ENCODE measurements around the gene ZNF77. TPM values are rescaled to one million over a fixed set of nuclear protein-coding genes. Genes with fewer than 3 reads are reported as not detected.
"Not testable (repeated sequence)": the region's sequence is repeated elsewhere in the genome, so short reads cannot be mapped to it uniquely, and the experiment has no call there.

ZNF77 gene
- polyA plus RNA-seq, 1 of the 3 experiments (the other 2 are of a cell fraction): 4.4 TPM

GRCh38 chr19:2905918-2906519, 38.8 kb downstream of the ZNF77 start:
- no peak overlapping the region for H3K4me3 ChIP-seq (ENCODE audit: low read depth in 2 of 2, low read length in 1 of 2)
- peaks cover 47% of the 10 kb centered on the region; the same call in 1 of the 2 replicates for H3K79me2 ChIP-seq (ENCODE audit: insufficient read depth)
- CTCF ChIA-PET: interaction anchor here (2.0 kb wide), 1 partner anchor 19 kb away, joined by 7 read pairs; no protein-coding TSS in a partner anchor

GRCh38 chr19:2903326-2903725, 41.4 kb downstream of the ZNF77 start:
- H3K27ac ChIP-seq (ENCODE audit: low read depth in 2 of 2, low read length in 1 of 2); H3K36me3 ChIP-seq (replicated peaks in 1 of 2; ENCODE audit: control insufficient read depth in 1 of 2, insufficient read depth in 2 of 2, low read length in 1 of 2); POLR2A ChIA-PET; H3K9ac ChIP-seq; H3K4me2 ChIP-seq; H3K4me1 ChIP-seq (ENCODE audit: control insufficient read depth in 1 of 2, insufficient read depth in 2 of 2, low read depth in 1 of 2, low read length in 1 of 2); DNase-seq; H3K27me3 ChIP-seq (ENCODE audit: insufficient read depth); H3K4me3 ChIP-seq (ENCODE audit: low read depth in 2 of 2, low read length in 1 of 2); H4K20me1 ChIP-seq (ENCODE audit: insufficient read depth); H3K9me2 ChIP-seq; H3F3A ChIP-seq (replicated peaks; ENCODE audit: insufficient read depth); H2AFZ ChIP-seq (ENCODE audit: low read depth); H3K9me3 ChIP-seq: not testable (repeated sequence)
- WGBS (ENCODE audit: low lambda C conversion rate): 94% methylated on average over 13 of the region's 13 CpGs
- CTCF ChIA-PET: interaction anchor here (4.1 kb wide), 1 partner anchor 16 kb away, joined by 22 read pairs; no protein-coding TSS in a partner anchor
- H3K79me2 ChIP-seq (ENCODE audit: insufficient read depth): peaks cover 44% of the 10 kb centered on the region; the same call in 1 of the 2 replicates

More at GRCh38 chr19:2905918-2906519, 38.8 kb downstream of the ZNF77 start:
- Histone ChIP-seq H3K9me3 (no peaks in the 10 kb centered on the region), H3K4me1 (ENCODE audit: control insufficient read depth in 1 of 2, insufficient read depth in 2 of 2, low read depth in 1 of 2, low read length in 1 of 2) (peaks cover 0 to 6% of the 10 kb centered on the region in 2 experiments; a peak in 1 of 4 replicates), H2AFZ (ENCODE audit: low read depth) (no peak overlapping the region), H3K27me3 (ENCODE audit: insufficient read depth) (no peaks in the 10 kb centered on the region), H4K20me1 (ENCODE audit: insufficient read depth) (no peaks in the 10 kb centered on the region), H3K4me2 (no peak overlapping the region), H3K27ac (ENCODE audit: low read depth in 2 of 2, low read length in 1 of 2) (no peak overlapping the region), H3K9me2 (no peaks in the 10 kb centered on the region), H3K36me3 (replicated peaks in 1 of 2; ENCODE audit: control insufficient read depth in 1 of 2, insufficient read depth in 2 of 2, low read length in 1 of 2) (no peaks in the 10 kb centered on the region), H3F3A (replicated peaks; ENCODE audit: insufficient read depth) (peaks cover 9% of the 10 kb centered on the region), H3K9ac (no peak overlapping the region)
- WGBS (ENCODE audit: low lambda C conversion rate): 92% methylated on average over 11 of the region's 11 CpGs
- TF ChIP-seq NFIC (IDR thresholded peaks at IDR 0.05; ENCODE audit: borderline replicate concordance) (no peak), GATA2 (CRISPR knock-in tag; IDR thresholded peaks at IDR 0.05) (no peak), FOSL2 (IDR thresholded peaks at IDR 0.05; ENCODE audit: borderline replicate concordance, low read depth) (no peak), CHD2 (IDR thresholded peaks at IDR 0.05; ENCODE audit: low read length, partially characterized antibody) (no peak), ELF1 (IDR thresholded peaks at IDR 0.05) (no peak)
- no peak for DNase-seq
- POLR2A ChIA-PET: no interaction called here

DNA sequence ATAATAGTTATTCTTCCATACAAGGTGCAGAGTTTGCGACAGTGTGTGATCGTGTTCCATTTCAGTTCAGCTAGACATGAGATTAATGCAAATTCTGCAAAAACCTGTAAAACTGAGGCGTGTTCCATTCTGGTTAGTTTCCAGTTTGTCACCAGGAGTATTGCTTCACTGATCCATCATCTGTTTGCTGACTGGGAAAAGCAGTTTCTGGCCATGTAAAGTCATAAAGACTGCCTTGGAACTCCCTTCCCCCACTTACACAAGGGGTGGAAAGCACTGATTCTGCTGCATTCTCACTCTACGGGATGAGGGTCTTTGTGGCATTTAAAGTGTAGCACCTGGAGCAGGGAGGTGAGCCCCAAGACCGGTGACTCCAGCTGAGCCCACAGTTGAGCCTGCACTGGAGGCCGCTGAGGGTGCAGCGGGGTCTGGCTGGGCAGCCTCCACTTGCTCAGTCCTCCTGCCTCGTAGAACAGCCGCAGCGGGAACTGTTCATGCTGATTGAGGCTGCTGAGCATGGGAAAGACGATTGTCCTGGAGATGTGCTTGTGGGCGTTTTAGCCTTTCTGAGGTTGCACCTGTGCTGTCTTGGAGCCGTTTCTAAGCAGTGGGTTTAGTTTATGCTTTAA, 42.1 kb downstream of the ZNF77 start:
- Histone ChIP-seq H3K27ac (ENCODE audit: low read depth in 2 of 2, low read length in 1 of 2) (no peak overlapping the region), H3F3A (replicated peaks; ENCODE audit: insufficient read depth) (no peaks in the 10 kb centered on the region), H3K9me3 (no peaks in the 10 kb centered on the region), H4K20me1 (ENCODE audit: insufficient read depth) (no peaks in the 10 kb centered on the region), H3K4me1 (ENCODE audit: control insufficient read depth in 1 of 2, insufficient read depth in 2 of 2, low read depth in 1 of 2, low read length in 1 of 2) (peaks cover 0 to 6% of the 10 kb centered on the region in 2 experiments; a peak in 1 of 4 replicates), H3K9me2 (no peaks in the 10 kb centered on the region), H3K4me3 (ENCODE audit: low read depth in 2 of 2, low read length in 1 of 2) (no peak overlapping the region), H3K36me3 (replicated peaks in 1 of 2; ENCODE audit: control insufficient read depth in 1 of 2, insufficient read depth in 2 of 2, low read length in 1 of 2) (no peaks in the 10 kb centered on the region), H3K27me3 (ENCODE audit: insufficient read depth) (no peaks in the 10 kb centered on the region), H2AFZ (ENCODE audit: low read depth) (no peak overlapping the region), H3K79me2 (ENCODE audit: insufficient read depth) (peaks cover 44% of the 10 kb centered on the region; the same call in 1 of the 2 replicates), H3K4me2 (0 out of 2 replicates have a peak overlapping the region, but pooled peaks have one; percentile 87), H3K9ac (no peak overlapping the region)
- no peak for TF ChIP-seq MAX (IDR thresholded peaks at IDR 0.05; ENCODE audit: low read depth)
- DNase-seq: no peak
- 91% methylated on average over 12 of the region's 13 CpGs for WGBS (ENCODE audit: low lambda C conversion rate)
- CTCF ChIA-PET: interaction anchor here (4.1 kb wide), 1 partner anchor 15 kb away, joined by 22 read pairs; no protein-coding TSS in a partner anchor
- POLR2A ChIA-PET: no interaction called here
